NCI-H226 (cell line): ENCODE results near the gene CSF1R.

Experiments used
- DNase-seq: peaks from one replicate; pipeline ENCODE4 v3.0.0-alpha.2; 2015

The CSF1R gene

GRCh38 chr5:150085950-150086715, at the start of gene CSF1R:
Gene CSF1R, minus strand, starts transcription at chr5:150086554. Its CDS starts 127 bp downstream, at chr5:150086427.
- DNase-seq: no peak

DNA sequence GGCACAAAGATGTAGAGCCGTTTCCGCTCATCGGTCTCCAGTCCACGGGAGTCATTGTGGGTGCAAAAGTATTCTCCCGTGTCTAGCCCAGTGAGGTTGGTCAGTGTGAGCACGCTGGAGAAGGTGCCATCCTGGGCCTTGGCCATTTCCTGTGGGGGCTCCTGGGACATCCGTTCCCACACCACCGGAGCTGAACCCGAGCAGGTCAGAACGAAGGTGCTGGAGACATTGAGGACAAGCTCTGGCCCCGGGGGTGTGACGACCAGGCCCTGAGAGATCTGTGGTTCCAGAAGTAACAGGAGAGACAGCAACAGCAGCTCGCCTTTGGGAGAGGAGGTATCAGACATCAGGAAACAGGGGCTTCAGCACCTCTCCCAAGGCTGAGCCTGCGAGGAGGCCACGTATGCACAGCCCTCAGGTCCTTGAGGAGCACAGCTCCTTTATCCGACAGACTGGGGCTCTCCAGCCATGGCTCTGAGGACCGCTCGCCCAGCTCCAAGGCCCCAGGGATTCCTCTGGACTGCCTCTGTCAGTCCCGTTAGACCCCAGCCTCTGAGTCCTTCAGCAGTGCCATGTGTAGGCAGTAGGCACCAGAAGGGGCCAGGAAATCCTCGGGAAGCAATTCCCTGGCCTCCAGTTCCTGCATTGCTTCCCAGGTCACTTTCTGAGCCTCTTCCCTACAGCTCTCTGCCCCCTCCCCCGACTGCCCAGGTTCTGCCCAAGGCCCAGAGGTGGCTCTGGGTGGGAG, 49.4 kb upstream of the CSF1R start:
- no peak for DNase-seq

- DNase-seq: no peak
These were observed 47.8 kb upstream of the CSF1R start for GRCh38 chr5:150134198-150134588.

DNA sequence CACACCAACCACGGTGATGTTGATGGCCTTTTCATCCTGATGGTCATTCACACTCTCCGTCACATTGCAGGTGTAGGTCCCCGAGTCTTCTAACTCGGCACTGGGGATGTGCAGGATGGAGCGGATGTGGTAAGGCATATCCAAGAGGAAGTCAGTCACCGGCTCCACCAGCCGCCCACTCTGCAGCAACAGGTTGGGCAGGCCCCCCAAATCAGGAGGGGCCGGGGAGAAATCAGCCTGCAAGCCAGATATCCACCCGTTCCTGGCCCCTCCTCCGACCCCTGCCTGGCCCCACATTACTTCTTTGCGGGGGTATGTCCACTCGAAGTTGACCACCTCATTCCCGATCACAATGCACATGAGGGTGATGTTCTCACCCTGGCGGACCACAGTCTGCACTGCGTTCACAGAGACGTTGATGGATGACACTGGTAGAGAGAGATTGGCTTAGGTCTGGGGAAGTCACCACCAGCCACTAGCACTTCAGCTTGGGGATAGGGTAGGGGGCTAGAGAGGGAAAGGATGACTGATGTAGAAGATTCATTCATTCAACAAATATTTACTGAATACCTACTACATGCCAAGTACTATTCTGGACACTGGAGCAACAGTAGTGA, 47.3 kb upstream of the CSF1R start:
- no peak for DNase-seq

GRCh38 chr5:150132740-150133139, 46.4 kb upstream of the CSF1R start:
- no peak for DNase-seq

GRCh38 chr5:150131978-150132694, 45.8 kb upstream of the CSF1R start:
- DNase-seq: no peak

- no peak for DNase-seq
These were observed 45.1 kb upstream of the CSF1R start for GRCh38 chr5:150131461-150131860.

- DNase-seq: no peak
These were observed 44.2 kb upstream of the CSF1R start for GRCh38 chr5:150130493-150130922.

DNA sequence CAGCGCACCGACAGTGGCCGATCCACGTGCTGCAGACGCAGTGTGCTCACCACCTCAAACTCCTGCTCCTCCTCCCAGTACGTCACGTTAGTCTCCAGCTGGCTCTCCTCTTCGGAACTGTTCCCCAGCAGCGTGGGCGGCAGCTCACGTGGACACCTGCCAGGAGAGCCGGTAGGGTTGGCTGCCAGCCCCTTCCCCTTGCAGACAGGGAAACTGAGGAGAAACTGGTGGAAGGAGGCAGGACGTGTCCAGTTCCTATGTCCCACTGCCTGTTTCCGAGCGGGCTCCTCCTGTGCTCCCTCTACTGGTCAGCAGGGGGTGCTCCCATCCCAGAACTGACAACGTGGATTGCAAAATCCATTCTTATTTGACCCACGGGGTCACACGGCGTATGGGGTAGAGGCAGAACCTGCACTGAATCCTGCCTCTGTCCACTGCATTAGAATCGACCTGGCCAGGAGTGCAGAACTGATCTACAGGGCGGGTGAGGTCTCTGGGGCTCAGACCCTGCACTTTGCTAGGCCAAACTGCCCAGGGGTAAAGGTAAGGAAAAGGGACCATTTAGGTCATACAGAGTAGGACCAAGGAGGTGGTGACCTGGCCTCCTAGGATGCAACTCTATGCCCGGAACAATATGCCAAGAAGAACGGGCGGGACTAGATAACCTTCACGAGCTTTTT, 43.6 kb upstream of the CSF1R start:
- DNase-seq: peak; percentile 34

DNA sequence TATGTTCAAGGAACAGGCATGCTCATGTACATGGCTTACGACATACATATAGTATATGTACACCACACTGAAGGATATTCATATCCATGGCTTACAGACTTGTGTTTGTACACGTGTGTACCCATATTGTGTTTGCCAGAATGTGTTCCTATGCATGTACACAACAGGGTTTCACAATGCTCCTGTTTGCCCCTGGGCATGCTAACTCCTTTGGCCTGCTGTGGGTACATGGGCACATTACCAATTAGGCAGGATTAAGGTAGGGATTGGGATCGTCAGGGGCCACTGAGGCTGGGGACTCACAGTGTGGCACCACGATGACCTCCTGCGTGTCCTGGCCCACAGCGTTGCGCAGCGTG, 43.1 kb upstream of the CSF1R start:
- DNase-seq: no peak

DNA sequence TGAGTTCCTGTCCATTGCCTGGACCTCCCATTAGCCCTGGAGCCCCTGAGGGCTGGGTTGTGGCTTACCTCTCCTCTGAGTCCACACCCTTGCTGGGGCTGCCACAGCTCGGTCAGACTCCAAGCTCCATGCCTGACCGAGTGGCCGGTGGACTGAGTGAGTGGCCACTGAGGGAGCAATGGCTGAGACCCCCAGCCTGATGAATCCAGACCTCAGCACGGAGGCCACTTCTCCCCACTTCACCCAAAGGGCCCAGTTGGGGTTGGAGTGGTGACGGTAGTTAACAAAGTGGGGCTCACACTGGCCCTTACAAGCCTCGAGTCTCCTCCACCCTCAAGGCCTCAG, 40.5 kb upstream of the CSF1R start:
- DNase-seq: no peak

GRCh38 chr5:150126199-150126920, 40.0 kb upstream of the CSF1R start:
- DNase-seq: no peak

DNA sequence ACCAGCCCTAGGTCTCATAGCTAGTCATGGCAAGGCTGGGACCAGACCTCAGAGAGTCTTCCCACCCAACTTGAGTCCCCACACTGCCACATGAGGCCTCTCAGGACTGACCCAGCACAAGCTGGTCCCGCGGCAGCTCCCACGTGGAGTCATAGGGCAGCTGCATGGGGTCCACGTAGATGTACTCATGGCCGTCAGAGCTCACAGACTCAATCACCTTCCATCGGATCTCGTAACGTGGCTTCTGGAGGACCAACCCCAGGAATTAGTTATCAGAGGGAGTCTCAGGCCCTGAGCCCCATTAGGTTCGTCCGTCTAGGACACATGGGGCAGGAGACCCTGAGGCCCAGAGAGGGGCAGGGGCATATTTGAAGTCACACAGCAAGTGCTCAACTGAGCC, 39.0 kb upstream of the CSF1R start:
- DNase-seq: no peak

- no peak for DNase-seq
These were observed 38.2 kb upstream of the CSF1R start for GRCh38 chr5:150124596-150124995.

GRCh38 chr5:150124111-150124557, 37.8 kb upstream of the CSF1R start:
- DNase-seq: no peak

DNA sequence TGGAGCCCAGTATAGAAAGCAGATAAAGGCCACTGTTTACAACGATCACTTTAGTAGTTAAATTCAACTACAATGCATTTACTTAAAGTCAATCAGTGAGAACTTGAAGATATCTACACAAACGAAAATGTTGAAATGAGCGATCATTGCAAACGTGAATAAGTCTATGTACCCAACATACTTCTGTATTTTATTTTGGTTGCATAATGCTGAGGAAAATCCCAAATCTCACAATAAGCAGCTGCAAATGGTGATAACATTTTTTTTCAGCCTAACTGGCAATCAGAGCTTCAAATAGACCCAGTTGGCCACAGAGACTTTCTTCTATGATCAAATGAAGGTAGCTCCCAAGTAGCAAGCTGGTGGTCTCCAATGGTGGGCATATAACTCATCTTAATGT, 37.2 kb upstream of the CSF1R start:
- no peak for DNase-seq

DNA sequence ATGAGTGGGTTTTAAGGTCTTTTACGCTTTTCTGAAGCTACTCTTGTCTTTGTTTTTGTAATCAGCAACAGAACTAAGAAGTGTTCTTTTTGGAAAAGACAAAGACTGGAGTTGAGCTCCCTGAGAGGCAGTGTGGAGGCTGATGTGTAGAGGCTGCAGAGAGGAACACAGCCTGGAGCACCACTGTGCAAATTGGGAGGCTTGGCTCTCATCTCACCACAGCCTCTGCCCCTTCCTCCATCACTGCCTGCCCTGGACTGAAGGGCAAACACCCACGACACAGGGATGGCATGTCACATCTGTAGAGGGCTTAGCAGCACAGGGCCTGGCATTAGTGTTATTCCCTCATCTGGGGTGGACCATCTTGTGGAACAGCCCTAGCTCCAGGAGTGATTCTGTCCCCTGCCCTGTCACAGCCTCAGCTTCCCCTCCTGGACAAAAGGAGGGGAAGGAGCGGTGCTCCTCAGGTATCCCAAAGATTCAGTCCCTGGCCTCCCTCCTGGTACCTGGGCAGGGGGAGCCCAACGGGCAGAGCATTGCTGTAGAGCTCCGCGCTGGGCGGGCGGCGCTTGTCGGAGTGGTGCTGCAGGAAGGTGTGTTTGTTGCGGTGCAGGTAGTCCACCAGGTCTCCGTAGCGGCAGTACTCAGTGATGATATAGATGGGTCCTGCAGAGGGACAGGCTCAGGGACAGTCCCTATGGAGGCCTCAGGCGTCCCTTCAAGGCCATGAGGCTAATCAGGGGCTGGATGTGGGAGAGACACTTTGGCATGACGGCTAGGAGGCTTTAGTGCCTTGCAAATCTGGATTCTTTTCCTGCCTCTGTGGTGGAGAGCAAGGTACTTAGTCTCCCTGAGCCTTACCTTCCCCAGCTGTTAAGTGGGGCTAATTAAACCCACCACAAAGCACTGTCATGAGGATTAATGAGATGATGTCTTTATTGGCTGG, 36.5 kb upstream of the CSF1R start:
- no peak for DNase-seq

- DNase-seq: peak; percentile 6
These were observed 35.8 kb upstream of the CSF1R start for GRCh38 chr5:150122158-150122510.

- DNase-seq: no peak
These were observed 35.2 kb upstream of the CSF1R start for GRCh38 chr5:150121448-150122157.
